NCI-H1105 (cell line): ENCODE measurements around the gene EME2.

Experiments used
- DNase-seq: peaks from one replicate; lab custom pipeline; 2025; lab: John Stamatoyannopoulos, UW

Gene EME2

DNA sequence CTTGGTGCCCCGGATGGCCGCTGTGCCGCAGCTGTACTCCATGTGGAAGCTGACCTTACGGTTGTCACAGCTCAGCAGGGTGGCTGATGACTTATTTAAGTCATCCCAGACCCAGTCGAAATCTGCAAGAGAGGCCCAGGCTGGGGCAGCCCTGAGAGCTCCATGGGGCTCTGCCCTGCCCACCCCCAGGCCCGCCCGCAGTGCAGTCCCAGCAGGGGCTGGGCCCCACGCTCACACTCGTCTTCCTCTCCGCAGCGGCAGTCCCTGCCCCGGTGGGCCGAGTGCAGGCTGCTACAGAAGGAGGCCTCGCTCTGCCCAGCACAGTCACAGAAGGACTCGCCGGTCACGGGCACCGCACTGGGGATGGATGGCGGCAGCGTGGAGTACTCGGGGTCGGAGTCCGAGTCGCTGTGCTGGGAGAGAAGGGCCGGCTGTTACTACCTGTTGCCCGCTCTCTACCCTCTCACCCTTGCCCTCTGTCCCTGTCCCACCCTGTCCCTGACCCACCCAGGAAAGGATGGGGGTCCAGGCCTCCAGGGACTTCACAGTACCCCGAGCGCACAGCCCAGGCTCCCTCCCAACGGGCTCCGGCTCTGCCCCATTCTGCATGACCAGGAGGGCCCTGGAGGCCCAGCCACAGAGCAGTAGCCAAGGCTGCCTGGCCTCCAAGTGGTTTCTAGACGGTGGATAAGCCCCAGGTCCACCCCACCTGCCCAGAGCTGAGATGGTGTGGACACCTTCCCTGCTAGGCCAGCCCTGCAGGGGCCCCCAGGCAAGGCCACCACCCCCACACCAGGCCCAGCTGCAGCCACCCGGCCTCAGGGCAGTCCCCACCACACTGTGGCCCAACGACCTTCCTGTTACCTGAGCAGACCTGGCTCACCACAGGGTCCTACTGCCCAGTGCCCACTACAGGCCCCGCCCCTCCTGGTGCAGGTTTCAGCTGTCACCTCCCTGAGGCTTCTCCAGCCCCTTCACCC, 5.9 kb downstream of the EME2 start:
- DNase-seq, result no peak

DNA sequence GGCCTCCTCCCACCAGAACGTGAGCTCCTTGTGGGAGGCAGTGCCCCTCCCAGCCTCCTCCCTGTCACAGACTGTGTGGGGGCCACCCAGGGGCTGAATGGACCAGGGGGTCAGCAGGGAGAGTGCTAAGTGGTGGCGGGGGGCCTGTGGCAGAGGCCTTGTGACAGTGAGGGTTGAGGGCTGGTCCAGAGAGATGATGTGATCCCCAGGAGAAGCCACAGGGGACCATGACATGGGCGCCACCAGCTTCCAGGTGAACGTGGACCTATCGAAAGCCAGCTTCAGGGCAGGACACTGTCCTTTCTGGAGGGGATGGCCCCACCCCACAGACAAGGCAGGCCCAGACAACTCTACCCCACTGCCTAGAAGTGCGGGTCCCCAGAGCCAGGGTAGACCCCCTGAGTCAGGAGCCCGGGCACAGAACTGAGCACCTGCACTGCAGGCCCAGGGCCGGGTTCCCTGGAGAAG, 6.7 kb downstream of the EME2 start:
- DNase-seq, result no peak

DNA sequence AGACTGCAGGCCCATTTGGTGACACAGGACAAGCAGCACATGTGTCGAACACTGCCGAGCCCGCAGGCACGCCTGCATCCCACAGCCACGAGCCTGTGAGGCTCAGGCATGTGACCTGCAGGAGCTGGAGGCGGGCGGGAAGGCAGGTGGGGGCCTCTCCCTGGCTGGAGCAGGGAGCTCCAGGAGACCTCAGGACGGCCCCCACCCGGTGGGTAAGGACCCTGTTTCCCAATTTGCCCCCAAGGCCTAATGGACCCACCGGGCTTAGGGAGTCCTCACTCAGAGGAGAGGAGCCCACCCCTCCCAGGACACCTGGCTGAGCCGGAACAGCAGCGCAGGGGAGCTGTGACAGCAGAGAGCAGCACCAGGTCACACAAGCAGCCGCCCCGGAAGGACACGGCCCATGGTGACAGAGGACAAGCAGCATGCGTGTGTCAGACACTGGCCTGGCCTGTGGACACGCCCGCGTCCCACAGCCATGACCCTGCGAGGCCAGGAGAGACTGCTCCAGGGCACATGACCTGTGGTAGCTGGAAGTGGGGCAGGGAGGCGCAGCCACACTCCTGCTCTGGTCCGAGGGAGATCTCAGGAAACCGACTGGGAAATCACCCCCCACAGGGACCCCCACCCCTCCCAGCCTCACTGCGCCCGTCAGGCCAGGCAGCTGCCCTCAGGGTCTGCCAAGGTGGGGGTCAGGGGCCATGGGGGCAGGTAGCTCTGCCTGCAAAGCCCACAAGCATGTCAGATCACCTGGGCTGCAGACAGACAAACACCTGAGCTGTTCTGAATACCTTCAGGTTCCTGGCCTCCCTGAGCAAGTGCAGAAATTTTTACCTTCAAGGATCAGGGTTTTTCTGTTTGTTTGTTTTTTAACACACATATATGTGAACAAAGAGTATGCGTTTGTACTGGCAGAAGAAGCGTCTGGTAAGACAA, 7.4 kb downstream of the EME2 start:
- no peak for DNase-seq

DNA sequence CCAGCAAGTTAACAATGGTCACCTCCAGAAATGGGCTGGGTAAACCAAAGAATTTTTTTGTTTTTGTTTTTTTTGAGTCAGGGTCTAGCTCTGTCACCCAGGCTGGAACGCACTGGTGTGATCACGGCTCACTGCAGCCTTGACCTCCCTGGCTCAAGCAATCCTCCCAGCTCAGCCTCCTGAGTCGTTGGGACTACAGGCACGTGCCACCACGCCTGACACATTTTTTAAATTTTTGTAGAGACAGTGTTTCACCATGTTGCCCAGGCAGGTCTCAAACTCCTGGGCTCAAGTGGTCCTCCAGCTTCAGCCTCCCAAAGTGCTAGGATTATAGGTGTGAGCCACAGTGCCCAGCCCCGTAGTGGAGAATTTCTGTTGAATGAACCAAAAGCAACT, 8.1 kb downstream of the EME2 start:
- DNase-seq, result no peak

DNA sequence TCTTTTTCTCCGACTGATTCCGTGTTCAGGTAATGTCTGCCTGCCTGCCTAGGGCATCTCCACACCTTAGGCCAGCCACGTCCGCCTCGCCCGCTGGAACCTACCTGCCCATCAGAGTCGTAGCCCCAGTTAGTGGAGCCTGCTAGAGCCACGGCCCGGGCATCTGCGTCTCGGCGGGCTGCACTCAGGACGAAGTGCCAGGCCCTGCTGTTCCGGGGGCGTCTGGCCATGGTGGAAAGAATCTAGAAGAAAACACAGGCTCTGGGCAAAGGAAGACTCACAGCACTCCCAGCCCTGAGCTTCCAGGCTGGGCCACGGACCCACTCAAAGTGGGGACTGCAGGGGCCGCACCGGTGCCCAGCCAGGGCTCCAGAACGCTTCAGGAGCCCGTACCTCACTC, 8.6 kb downstream of the EME2 start:
- DNase-seq, result no peak

DNA sequence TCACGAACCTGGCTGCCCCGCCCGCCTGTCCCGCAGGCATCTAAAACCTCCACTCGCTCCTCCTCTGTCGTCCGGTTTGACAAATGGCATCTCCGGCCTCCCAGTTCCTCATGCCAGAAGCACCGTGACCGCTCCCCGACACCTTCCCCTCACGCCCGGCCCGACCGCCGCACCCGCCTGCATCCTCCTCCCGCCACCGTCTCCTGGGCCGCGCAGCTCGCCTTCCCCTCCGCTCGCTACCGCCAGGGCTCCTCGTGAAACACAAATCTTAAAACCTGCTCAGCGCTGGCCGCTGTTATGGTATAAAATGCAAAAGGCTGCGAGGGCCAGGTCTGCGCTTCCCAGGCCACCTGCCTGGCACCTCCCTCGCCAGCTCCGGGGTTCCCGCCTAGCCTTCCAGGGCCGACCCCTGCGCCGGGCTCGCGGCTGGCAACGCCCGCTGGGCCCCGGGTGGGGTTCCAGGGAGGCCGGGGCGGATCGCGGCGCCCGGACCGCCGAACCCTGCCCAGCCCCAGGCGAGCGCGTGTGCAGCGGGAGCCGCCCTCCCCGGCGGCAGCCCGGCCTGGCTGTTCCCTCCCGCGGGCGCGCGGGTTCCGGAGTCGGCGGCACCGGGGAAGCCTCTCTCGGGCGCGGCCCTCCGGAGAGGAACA, 9.3 kb downstream of the EME2 start:
- no peak for DNase-seq

DNA sequence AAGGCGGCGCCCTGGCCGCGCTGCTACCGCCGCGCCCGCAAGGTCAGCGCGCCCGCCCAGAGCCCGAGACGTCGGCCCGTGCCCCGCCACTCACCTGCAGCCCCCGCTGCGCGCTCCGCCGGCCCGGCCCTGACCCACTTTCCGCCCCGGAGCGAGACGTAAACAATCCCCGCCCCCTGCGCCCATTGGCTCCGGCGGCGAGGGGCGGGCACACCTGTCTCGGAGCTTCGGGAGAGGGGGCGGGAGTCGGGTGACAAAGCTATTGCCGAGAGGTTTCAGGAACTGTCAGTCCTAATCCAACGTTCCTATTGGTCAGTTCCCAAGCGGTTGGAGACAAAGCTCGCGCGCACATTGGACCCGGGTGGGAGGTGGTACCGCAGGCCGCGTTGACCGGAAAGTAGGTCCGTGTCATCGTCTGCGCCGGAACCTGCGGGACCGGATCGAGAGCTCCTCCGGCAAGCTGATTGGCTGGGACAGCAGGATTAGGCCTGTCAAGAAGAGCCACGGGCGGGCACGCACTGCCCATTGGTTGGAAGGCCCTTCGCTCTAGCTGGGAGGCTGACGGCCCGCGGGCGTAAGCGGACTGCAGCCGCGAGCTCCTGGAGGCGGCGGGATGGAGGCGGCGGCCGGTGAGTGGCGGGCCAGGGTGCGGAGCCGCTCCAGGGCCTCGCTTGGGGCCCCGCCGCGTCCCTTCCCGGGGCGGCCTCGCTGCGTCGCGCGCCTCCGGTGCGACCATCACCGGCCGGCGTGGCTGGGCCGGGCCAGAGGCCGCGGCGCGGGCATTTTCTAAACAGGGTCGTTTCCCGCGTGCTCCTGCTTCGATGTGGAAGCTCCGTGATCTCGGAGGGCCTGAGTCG, 10.0 kb downstream of the EME2 start, which contains the start of the genes NUBP2 and SPSB3:
NUBP2 (plus strand) TSS at position 553 of the 857 bp plus-strand sequence; CDS start at position 614, 61 bp downstream.
SPSB3 (minus strand) TSS at position 164 of the 857 bp plus-strand sequence. CDS start 1,088 bp downstream, outside the sequence.
- peak; percentile 95 for DNase-seq

DNA sequence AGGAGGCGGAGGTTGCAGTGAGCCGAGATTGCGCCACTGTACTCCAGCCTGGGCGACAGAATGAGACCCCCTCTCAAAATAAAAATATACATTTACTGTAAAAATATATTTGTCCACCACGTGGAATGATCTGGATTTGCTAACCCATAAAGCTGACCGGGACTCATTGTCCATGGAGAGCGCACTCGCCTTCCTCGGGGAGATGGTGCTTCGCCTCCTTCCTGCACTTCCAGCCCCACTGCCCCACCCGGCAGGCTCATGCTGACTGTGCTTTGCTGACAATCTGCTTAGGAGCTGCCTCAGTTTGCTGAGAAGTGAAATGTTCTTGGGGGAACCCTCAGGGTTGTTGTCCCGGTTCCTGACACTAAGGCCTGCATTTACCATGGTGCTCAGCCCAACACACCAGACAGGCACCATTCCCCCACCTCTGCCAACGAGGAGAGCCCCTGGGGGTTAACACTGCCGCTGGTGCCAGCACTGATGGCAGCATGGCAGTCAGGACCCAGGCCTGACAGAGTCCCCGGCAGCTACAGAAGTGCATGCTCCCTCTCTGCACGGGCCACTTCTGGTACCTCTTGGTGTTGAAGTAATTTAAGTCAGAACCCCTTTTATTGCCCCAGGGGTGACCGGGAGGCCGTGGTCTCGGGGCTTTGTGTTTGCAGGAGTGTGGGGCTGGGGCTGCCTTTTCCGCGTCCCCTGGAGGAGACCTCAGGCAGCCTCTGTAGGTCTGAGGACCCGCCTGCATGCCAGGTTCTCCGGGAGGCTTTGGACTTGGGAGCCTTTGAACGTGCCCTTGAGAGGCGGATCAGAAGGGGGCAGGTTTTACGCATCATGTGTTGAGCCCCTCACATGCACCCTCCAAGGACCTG, 12.6 kb downstream of the EME2 start:
- no peak for DNase-seq

DNA sequence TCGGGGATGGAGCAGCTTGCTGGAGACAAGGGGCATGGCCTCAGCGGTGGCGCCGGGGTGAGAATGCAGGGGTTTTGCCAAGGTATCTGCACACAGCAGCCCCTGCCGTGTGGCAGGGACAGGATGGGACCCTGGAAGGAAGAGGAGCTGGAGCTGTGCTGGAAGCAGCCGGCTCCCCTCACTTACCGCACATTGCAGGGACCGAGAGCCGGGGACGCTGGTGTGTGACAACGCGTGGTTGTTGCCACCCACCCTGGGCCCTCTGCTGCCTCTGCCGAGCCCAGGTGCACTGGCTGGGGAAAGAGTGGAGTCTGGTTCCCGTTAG, 13.2 kb downstream of the EME2 start:
- DNase-seq, result no peak

DNA sequence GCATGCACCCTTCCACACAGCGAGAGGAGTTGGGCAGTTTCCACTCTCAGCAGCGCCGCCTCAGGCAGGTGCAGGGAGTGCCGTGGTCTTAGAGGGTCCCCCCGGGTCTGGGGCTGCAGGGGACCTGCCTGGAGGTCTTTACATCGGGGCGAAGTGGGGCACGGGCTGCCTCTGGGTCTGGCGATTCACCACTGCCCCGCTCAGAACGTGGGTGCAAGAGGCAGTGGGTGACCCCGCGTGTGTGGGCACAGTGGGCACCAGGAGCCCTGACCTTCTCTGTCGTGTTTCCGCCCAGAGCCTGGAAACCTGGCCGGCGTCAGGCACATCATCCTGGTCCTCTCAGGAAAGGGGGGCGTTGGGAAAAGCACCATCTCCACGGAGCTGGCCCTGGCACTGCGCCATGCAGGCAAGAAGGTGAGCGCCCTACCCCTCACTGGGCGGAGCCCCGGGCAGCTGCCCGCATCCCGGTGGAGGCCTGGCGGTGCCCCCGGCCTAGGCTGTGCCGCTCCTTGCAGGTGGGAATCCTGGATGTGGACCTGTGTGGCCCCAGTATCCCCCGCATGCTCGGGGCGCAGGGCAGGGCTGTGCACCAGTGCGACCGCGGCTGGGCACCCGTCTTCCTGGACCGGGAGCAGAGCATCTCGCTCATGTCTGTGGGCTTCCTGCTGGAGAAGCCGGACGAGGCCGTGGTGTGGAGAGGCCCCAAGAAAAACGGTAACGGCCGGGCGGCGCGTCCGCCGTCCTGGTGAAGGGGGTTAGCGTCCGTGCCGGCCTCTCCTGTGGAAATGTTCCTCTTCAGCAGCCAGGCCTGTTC, 13.8 kb downstream of the EME2 start:
- no peak for DNase-seq

DNA sequence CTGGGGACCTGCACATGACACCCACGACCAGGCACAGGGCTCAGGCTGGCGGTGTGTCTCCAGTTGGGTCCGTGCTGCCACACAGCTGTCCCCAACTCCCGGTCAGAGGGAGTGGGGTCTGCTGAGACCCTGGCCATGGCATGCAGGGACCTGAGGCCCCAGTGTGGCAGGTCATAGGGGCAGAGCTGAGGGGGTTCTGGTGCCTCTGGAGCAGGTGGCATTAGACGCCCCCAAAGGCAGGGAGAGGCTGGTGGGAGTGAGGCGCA, 14.4 kb downstream of the EME2 start:
- no peak for DNase-seq

DNA sequence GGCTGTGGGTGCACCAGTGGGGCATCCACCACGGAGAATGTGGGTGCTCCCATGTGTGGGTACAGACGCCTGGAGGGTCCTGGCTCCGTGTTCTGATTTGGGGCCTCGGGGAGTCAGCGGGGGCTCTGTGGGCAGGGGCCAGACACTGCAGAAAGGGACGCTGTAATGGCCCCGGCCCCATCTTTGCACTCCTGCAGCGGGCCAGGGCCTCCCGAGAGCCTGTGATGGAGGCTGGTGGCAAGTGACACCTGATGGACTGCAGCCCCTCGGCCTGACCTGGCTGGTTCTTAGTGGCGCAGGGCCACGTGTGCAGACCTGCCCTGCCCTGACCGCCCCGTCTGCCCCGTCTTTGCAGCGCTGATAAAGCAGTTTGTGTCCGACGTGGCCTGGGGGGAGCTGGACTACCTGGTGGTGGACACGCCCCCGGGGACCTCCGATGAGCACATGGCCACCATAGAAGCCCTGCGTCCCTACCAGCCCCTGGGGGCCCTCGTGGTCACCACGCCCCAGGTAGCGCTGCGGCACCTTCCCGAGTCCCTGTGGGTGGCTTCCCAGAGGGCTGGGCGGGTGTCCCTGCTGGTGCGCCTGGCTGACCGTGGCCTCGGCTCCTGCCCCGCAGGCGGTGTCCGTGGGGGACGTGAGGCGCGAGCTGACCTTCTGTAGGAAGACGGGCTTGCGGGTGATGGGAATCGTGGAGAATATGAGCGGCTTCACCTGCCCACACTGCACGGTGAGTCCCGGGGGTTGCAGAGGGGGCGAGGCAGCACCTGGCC, 14.9 kb downstream of the EME2 start:
- DNase-seq, result no peak

DNA sequence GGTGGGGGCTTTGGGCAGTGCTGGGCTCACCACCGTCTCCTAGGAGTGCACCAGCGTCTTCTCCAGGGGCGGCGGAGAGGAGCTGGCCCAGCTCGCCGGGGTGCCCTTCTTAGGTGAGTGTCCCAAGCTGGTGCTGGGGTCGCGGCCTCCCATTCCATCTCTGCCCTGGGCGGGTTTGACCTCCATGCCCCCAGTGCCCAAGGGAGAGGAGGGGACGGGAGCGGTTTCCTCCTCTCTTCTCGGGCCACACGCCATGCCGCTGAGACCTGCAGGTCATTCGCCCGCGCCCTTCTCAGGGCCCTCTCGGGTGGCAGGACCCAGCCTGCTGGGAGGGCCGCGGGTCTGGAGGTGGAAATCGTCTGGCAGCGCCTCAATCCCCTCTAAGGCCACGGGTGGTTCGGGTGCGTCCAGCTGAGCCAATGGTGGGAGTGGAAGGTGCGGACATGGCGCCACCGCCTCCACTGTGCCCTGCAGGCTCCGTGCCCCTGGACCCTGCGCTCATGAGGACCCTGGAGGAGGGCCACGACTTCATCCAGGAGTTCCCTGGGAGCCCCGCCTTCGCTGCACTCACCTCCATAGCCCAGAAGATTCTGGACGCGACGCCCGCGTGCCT, 15.6 kb downstream of the EME2 start:
- DNase-seq, result no peak

DNA sequence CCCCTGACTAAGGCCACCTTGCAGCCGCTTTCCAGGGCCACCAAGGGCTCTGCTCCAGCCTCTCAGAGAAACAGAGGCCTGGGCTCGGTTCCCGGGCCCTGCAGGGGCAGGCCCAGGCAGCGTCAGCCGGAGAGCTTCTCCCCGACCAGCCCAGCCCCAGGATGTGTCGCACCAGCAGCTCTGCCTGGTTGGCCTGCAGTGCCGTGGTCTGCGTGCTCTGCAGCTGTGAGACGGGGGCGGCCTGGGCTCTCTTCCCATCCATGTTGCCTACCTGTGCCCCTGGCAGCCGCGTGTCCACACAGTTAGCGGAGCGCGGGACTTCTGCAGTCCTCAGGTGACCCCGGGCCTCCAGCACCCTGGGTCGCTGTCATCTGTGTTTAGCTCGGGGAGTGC, 16.1 kb downstream of the EME2 start:
- DNase-seq, result no peak

DNA sequence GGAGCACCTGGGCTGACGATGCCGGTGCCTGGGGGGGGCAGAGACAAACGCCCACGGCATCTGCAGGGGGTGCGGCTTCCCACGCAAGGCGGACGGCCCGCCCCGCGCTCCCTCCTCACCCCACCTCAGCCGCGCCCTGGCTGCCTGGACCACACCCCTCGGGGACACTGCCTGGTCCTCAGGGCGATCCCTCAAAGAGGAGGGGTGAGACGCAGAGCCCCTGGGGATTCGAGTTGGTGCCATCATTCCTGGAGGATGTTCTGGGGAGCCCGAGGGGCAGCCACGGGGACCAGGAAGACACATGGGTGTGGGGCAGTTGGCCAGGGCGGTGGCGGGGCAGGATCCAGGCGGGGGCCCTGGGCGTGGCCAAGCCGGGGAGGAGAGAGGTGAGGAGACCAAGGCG, 17.0 kb downstream of the EME2 start:
- DNase-seq, result no peak

DNA sequence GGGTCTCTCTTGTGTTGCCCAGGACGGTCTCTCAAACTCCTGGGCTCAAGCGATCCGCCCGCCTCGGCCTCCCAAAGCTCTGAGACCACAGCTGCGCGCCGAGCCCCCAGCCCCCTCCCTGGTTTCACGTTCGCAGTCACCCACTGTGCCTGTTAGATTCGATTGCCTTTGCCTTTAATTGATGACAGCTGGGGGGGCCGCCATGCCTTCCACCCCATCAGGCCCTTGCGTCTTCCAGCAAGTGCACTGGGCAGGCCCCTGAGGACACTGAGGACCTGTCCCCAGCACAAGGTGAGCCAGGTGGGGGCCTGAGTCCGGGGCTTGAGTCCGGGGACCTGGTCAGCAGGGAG, 17.6 kb downstream of the EME2 start:
- DNase-seq, result no peak

DNA sequence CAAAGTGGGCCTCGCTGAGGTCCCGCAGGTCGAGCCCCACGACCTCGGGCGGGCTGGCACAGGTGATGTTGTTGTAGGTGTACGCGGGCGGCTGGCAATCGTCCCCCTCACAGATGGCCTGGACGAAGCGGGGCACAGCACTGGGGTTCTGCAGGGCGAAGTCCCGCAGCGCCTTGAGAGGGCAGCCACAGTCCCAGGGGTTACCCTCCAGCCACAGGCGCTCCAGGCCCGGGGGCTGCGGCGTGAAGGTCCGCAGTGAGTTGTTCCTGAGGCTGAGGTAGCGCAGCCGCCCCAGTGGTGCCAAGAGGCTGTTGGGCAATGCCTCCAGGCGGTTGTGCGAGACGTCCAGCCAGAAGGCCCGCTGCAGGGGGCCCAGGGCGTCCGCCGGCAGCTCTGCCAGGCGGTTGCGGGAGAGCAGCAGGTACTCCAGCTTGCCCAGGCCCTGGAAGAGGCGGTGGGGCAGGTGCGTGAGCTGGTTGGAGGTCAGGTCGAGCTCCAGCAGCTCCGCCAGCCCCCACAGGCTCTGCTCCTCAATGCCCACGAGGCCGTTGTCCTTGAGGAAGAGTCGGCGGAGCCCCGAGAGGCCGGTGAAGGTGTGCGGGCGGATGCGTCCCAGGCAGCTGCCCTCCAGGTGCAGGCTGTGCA, 18.1 kb downstream of the EME2 start:
- DNase-seq, result no peak
